Measurements from ENCODE around the gene FMN2.

DNA sequence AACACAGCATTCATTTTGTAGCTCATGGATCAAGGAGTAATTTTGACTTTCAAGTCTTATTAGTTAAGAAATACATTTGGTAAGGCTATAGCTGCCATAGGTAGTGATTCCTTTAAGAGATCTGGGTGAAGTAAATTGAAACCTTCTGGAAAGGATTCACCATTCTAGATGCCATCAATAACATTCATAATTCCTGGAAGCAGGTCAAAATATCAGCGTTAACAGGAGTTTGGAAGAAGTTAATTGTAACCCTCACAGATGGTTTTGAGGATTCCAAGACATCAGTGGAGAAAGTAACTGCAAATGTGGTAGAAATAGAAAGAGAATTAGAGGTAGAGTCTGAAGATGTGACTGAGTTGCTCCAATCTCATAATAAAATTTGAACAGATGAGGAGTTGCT is 303.7 kb downstream of the FMN2 start:
- TF ChIP-seq, protein P1, sequence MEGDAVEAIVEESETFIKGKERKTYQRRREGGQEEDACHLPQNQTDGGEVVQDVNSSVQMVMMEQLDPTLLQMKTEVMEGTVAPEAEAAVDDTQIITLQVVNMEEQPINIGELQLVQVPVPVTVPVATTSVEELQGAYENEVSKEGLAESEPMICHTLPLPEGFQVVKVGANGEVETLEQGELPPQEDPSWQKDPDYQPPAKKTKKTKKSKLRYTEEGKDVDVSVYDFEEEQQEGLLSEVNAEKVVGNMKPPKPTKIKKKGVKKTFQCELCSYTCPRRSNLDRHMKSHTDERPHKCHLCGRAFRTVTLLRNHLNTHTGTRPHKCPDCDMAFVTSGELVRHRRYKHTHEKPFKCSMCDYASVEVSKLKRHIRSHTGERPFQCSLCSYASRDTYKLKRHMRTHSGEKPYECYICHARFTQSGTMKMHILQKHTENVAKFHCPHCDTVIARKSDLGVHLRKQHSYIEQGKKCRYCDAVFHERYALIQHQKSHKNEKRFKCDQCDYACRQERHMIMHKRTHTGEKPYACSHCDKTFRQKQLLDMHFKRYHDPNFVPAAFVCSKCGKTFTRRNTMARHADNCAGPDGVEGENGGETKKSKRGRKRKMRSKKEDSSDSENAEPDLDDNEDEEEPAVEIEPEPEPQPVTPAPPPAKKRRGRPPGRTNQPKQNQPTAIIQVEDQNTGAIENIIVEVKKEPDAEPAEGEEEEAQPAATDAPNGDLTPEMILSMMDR (IDR thresholded peaks at IDR 0.05) = no peak
- no peak for TF ChIP-seq POLR2A (IDR thresholded peaks at IDR 0.05)
- no peak for TF ChIP-seq EP300 (IDR thresholded peaks at IDR 0.05)
